Measurements from ENCODE around the gene DOP1A.

The DOP1A gene

GRCh38 chr6:83086751-83087150 lies 19.3 kb downstream of the DOP1A start:
- DNase-seq, result no peak

- DNase-seq, result no peak
These were observed 25.4 kb downstream of the DOP1A start for GRCh38 chr6:83092756-83093399.

- DNase-seq, result no peak
These were observed 29.3 kb downstream of the DOP1A start for GRCh38 chr6:83096791-83097190.

GRCh38 chr6:83097204-83097603 lies 29.7 kb downstream of the DOP1A start:
- no peak for DNase-seq

- DNase-seq, result no peak
These were observed 30.2 kb downstream of the DOP1A start for GRCh38 chr6:83097675-83098074.

- no peak for DNase-seq
These were observed 31.1 kb downstream of the DOP1A start for GRCh38 chr6:83098589-83098988.

- no peak for DNase-seq
These were observed 40.9 kb downstream of the DOP1A start for GRCh38 chr6:83108378-83108777.

GRCh38 chr6:83113258-83113657 lies 45.8 kb downstream of the DOP1A start:
- no peak for DNase-seq

- no peak for DNase-seq
These were observed 46.7 kb downstream of the DOP1A start for GRCh38 chr6:83114164-83114563.

- no peak for DNase-seq
These were observed 50.3 kb downstream of the DOP1A start for GRCh38 chr6:83117802-83118201.

- no peak for DNase-seq
These were observed 52.4 kb downstream of the DOP1A start for GRCh38 chr6:83119742-83120300.

GRCh38 chr6:83124553-83124952 lies 57.1 kb downstream of the DOP1A start:
- DNase-seq, result no peak

GRCh38 chr6:83125425-83125824 lies 58.0 kb downstream of the DOP1A start:
- no peak for DNase-seq

GRCh38 chr6:83126223-83126622 lies 58.8 kb downstream of the DOP1A start:
- no peak for DNase-seq

- DNase-seq, result no peak
These were observed 59.3 kb downstream of the DOP1A start for GRCh38 chr6:83126807-83127206.

- no peak for DNase-seq
These were observed 59.8 kb downstream of the DOP1A start for GRCh38 chr6:83127258-83127657.

- DNase-seq, result no peak
These were observed 60.5 kb downstream of the DOP1A start for GRCh38 chr6:83127976-83128375.

GRCh38 chr6:83132121-83132520 lies 64.7 kb downstream of the DOP1A start:
- no peak for DNase-seq

- DNase-seq, result no peak
These were observed 70.7 kb downstream of the DOP1A start for GRCh38 chr6:83138118-83138722.

GRCh38 chr6:83138758-83139157 lies 71.3 kb downstream of the DOP1A start:
- no peak for DNase-seq

- no peak for DNase-seq
These were observed 83.6 kb downstream of the DOP1A start for GRCh38 chr6:83151114-83151513.

GRCh38 chr6:83152913-83153312 lies 85.4 kb downstream of the DOP1A start:
- DNase-seq, result no peak

- DNase-seq, result no peak
These were observed 86.5 kb downstream of the DOP1A start for GRCh38 chr6:83153883-83154521.

- no peak for DNase-seq
These were observed 88.3 kb downstream of the DOP1A start for GRCh38 chr6:83155794-83156193.

Data from NCI-H1436 treated with DMSO at 0.1 percent for 48 hours (cell line).